Measurements from ENCODE around the gene ARHGAP28.

The ARHGAP28 gene

DNA sequence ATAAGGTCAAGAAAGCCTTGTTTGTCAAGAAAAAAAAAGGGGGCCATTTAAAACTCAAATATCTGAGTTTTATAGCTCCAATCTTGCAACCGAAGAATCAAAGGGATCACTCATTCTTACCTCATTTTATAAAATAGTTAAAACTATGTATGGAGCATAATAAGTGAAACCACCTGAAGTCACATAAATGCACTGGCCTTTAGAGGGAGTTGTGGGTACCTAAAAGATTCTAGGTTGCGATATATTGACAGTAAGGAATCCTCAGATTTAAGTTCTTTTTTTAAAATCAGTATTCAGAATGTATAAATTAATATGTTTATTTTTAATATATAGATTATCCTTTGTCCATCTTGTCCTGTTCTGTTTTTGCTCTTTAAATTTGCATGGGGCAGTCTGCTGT is 3.4 kb downstream of the ARHGAP28 start:
- no peak for DNase-seq

DNA sequence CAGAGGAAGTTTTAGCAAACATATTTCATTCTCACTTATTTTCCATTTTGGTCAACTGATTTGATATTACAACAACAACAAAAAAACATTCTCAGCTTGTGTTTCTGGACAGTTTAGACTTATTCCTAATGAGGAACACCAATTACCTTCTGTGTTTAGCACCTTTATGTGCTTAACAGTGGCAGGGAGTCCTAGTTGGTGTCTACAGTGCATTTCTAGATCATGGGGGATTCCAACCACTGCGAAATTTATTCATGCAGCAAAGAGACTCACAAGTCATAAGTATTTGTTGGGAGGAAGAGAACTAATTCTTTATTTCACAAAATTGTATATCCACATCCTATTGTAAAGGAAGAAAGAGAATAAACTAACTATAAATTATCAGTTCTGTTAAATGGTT is 4.2 kb downstream of the ARHGAP28 start:
- DNase-seq = no peak

DNA sequence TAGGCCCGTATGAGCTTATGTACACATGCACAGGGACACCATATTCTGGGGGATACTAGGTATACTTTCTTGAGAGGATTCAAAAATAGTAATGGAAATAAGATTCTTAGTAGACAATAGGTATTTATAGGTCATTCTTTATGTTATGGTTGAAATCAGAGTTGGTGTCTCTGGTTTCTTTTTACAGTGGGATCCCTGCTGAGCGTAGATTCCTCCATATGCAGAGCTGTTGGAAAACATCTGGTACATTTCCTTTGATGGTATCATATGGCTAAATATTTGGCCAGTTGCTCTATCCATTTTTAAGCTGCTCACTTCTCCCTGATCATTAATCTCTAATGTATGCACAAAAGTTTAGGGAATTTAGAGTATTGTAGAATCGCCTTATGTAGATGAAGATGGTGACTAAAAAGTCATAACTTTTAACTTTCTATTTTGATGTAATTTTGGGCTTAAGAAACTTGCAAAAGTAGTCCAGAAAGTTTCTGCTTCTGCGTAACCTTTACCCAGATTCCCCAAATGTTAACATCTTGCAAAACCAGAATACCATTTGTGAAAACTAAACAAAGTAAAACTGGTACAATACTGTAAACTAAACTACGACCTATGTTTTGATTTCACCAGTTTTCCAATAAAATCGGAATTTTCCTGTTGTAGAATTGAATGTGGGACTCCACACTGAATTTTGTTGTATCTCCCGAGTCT is 5.4 kb downstream of the ARHGAP28 start:
- no peak for DNase-seq

DNA sequence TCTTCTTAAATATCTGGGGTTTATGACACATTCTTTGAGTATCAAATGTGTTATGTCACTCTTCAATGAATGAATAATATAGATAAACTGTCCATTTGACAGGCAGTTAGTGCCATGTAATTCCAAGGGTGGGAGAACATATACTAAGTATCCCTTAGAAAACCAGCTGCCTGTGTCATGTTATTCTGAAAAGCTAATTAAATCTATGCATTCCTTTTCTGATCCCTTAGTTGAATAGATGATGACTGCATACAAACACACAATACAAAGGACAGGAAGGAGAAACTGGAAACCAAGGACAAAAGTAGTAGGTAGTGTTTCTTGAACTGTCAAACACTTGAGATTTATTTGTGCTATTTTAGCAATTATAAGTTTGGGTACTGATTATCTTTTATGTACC is 8.3 kb downstream of the ARHGAP28 start:
- no peak for DNase-seq

DNA sequence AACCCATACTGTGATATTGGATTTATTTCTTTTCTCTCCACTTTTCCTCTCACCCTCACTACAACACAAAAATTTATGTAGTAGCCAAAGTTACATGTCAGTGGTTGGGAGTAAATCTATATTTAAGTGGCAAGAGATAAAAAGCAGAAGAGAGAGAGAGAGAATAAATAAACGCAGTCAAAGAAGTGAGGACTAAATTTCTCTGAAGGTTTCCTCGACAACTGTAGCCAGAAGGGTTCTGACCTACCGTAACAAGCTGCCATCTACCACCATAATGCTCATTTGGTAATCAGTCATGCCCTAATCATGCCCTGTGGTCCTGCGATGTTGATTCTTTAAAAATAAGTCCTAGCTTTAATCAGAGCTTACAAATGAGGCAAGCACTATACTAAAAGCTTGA is 9.1 kb downstream of the ARHGAP28 start:
- no peak for DNase-seq

DNA sequence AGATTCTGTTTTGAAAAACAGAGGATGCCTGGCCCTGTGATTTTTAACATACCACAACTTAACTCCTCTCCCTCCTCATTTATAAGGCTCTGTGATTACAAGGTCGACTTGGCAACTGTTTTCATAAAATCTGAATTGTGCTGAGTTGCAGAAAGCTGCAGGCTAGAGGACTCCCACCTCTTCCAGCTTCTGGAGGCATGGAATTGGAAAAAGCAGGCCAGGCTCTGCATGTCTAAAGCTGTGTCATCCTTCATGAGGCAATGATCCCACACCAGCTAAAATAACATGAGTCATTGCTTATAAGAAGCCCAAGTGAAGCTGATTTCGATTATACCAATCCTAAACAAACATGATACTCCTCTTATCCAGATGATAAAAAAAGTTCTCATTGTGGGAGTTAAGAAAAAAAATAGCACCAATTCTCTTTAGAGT is 11.7 kb downstream of the ARHGAP28 start:
- DNase-seq = no peak

DNA sequence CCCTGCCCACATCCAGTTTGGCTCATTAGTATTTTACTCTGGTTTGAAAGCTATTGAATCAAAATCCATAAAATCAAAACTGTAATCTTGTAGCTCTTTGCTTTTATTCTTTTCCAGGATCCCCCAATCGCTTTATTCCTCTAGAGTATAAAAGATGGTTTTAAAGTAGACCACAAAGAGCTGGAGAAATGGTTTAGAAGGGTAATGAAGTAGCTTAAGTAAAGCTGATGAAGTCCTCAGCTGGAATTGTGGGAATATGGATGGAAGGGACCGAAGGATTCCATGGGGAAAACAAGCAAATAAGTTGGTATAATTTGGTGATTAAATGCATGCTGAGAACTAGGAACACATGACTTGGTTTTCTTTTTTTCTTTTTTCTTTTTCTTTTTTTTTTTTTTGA is 12.3 kb downstream of the ARHGAP28 start:
- DNase-seq = no peak

DNA sequence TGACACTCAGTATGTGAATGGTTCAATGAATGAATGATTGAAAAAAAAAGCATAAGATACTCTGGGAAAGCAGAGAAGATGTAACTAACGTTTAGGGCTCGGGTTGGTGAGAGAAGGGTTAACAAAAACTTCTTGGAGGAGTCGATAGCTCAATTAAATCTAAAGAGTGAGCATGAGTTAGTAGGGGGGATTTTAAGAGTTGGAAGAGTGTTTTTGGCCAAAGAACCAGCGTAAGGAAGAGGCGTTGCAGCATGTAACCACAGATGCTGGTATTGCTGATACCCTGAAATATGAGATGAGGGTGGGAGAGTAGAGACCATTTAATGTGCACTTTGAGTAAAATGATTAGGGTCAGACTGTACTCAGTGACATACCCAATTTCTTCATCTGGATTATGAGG is 14.5 kb downstream of the ARHGAP28 start:
- DNase-seq = no peak

DNA sequence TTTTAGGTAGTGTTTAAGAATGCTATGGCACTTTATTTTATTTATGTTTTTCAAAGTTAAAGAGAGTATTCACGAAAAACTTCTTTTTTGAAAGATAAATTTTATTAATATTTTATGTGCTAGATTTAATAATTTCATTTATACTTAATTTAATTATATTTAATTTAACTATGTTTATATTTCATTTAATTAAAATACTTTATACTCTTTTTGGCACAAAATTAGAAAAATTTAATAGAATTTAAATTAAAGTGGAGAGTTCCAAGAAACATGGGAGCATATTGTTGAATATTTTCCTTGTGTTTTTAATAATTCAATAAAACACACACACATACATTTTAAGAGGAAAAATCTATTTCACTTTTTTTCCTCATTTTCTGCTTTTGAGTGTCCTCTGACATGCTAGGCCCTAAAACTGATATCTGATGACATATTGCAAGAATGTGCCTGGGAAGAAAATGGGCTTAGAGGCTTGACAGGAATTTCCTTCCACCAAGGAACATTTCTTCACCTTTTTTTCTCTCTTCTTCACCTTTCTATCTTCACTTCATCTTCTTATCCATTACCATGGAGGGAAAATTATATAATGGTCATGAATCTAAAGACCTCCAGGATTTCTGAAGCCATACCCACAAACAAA is 15.4 kb downstream of the ARHGAP28 start:
- DNase-seq = no peak

DNA sequence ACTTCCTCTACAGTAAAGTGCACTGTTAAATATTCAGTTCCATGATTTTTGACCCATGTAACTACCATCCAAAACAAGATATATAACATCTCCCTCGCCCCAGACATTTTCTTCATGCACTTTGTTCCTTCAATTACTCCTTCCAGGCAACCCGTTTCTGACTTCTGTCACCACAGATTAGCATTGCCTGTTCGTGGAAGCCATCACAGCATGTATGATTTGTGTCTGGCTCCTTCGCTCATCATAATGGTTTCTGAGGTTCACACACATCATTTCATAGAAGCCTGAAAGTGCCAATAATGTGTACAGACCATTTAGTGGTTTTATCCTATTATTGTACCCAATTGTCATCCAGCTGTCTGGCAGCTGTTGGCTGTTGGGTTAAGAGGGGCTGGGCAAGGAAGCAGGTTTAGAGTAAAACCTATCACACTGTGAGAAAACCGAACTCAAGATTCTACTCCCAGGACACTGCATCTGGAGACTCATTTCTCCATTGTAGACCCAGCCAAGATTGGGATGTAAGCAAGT is 16.1 kb downstream of the ARHGAP28 start:
- no peak for DNase-seq

DNA sequence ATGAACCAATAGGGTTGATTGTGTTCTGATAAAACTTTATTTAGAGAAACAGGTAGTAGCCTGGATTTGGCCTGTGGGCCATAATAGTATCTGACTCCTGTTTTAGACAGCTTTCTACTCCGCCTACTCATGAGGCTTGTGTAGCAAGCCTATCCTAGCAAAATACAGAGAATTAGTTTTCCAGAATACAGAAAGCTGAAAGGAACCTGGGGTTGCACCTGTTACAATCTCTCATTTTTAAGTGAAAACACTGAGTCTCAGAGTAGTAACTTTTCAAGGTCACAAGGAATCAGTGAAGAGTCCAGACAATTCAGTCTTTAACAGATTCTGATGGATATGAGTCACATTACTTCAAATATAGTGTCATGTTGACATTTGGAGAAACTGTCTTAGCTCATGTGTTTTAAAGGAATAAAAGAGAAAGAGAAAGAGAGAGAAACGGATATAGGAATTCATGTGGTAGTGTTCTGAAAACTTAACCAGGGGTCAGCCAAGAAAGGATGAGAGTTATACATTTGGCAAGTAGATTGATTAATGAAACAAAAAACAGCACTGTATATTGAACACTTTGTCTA is 17.0 kb downstream of the ARHGAP28 start:
- no peak for DNase-seq

DNA sequence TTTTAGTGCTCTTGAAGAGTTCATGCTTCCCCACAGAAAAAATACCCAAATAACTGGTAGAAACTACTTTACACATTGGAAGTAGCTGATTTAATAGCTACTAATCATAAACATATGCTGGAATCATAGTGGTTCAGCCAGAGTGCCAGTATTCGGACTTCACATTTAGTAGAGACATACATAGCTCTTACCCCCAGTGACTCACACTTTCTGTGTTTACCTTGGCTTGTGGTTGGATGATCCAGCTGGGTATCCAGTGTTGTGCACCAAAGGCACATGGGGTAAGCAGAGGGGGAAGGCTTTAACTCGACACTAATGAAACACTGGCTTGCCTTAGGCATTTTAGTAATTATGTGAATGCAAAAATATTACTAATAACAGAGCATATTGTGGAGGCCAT is 18.1 kb downstream of the ARHGAP28 start:
- DNase-seq = no peak

DNA sequence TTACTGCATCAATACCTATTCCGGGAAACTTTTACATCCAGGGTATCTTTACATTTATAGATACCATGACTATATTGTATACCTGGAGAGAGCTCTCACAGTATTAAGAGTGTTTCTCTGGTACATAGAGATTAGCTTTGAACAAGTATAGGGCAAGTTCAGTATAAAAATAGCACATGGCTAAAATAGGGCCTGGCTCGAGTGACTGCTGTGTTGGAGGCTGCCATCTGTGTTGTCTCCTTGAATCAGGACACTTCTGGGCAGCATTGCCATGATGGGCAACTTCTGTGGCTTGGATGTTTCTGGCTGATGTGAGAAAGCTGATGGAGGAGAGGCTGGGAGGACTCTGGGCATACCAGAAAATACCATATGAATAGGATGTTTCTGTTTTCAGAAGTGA is 18.7 kb downstream of the ARHGAP28 start:
- DNase-seq = no peak

DNA sequence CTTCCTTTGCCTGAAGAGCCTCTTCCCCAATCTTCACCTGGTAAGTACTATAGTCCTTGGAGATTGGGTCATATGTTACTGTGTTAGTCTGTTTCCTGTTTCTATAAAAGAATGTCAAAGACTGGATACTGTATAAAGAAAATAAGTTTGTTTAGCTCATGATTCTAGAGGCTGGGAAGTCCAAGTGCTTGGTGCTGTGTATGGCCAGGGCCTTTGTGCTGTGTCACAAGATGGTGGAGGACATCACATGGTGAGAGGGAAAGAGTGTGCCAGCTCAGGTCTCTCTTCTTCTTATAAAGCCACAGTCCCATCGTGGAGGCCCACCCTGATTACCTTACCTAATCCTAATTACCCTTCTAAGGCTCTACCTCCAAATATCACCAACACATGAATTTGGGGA is 20.9 kb downstream of the ARHGAP28 start:
- no peak for DNase-seq

DNA sequence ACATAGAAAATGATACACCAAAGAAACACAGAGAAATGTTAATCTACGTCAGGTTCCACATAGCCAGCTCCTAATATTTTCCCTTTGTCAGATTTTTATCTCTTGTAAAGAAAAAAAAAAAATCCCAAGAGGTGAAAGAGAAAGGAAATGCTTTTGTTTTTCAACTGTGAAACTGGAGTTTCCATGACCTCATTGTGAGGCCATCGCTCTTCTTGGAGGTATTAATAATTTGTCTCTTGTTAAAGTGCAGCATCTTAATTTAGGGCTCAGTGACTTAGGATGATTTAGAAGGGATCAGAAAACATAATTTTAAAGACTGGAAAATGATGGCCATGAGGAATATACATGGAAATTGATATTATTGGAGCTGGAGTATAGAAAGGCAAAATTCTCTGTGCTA is 21.7 kb downstream of the ARHGAP28 start:
- DNase-seq = no peak

DNA sequence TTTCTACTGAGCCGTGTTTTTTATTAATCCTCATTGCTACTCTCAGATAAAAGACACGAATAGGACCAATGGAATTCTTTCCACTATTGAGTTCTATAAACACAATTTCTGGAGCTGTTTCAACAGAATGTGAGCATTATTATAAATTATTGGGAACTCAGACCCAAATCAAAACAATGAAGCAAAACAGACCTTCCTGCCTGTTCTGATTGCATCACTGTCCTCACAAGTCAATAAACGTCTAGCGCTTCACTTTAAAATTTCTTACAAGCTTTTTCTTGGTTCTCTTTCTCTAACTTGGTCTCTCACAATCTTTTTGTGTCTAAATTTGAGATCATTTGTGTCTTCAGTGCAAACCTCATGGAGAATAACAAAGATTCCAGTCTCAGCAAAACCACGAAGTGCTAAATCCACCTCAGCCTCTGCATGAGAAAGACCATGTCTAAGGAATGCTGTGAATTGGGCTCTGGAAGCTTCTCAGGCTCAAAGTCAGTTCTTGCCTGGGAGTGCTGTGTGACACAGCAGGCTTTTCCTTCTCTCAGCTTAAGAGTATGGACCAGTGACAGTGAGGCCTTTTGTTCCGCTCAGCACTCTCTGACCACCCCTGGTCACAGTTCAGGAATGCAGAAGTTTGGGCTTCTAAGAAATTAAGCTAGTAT is 22.8 kb downstream of the ARHGAP28 start:
- DNase-seq = no peak

DNA sequence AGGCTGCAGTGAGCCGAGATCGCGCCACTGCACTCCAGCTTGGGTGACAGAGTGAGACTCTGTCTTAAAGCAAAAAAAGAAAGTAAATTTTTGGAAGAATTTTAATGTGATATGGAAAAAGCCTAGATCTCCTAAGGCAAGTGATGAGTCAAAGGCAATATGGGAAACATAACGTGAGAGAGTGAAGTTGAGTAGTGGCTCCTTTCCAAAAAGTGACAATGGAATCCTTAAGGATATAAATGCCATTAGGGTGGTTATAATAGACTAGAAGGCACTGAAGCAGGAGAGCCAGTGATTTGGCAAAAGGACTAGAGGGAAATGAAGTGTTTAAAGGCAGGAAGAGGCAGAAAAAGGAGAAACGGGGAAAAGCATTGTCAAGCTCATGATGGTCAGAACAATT is 25.6 kb downstream of the ARHGAP28 start:
- DNase-seq = no peak

DNA sequence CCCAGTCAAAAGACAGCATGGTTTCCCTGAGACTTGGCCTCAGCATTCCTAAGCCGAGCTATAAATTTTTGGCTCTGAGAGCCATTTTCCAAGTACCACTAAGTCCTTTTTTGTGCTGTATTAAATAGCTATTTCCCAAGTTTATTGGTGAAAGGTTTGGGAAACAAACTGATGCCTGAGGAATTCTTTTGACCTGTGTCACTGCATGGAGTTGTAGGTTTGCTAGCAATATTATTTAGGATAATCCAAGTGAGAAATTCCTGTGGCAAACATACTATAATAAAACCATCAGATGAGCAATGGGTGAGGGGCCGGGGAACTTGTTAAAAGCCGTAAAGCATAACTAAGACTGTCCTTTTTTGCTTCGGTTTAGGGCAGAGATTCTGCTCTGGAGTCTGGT is 28.4 kb downstream of the ARHGAP28 start:
- DNase-seq = no peak

DNA sequence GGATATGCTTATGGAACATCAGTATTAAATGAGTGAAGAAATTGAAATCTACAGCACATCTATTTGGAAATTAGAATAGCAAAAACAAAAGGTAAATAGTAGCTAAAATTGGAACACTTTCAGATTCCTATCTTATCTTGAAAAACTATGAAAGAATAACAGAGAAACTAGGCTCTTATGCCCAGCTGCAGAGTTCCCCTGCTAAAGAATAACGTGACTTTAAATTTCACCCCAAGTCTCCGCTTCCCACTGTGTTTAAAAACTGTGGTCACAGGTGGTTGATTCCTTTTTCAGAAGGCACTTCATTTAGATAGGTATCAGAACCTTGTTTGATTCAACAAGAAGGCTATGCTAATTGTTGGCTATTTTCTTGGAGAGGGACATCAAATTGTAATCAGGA is 30.1 kb downstream of the ARHGAP28 start:
- no peak for DNase-seq

DNA sequence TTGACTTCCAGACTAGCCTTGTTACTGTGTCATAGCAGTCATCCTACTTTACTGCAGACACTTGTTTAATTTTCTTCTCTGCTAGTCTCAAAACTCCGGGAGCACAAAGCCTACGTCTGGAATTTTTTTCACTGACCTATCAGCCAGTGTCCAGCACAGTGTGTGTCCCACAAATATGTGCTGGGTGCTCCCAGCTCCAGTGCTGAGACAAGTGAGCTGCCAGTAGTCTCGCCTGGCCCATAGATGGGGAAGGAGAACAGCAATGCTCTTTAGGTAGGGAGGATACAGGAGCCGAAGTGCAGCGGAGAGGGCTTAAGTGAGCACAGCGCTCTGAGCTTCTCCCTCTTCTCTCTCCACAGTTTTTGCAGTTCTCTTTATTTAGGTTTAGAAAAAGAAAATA is 34.0 kb downstream of the ARHGAP28 start:
- no peak for DNase-seq

DNA sequence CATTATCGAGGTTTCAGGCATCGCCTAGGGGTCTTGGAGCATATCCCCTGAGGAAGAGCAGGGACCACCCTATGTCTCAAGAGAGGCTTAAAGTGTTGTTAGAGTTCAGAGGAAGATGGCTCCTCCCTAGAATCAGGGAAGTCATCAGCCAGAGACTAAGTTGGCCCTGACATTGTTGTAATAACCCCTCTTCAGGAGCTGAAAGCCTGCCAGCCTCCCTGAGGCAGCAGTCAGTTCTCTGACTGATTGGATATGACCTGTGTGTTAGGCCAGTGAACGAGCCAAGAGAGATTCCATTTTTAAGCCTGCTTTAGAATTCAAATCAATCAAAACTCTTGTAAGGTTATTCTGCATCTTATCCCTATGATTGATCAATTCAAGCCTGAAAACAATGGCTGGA is 34.9 kb downstream of the ARHGAP28 start:
- no peak for DNase-seq

DNA sequence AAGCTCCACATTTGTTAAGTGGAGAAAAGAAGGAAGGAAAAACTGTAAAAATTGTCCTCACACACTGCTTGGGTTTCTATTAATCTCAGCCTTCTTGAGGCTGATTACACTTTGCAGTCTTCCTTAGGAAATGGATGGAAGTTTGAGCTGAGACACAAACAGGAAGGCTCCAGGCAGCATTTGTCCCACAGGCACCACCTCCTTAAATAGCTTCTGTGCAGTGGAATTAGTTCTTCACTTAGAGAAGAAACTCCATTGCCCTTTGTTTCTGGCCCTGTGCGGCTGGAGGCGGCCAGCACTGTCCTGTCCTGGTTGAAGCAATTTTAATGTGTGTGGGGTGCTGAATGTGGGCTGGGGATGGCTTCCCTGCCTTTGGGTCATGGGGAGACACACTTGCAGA is 44.3 kb downstream of the ARHGAP28 start:
- no peak for DNase-seq

DNA sequence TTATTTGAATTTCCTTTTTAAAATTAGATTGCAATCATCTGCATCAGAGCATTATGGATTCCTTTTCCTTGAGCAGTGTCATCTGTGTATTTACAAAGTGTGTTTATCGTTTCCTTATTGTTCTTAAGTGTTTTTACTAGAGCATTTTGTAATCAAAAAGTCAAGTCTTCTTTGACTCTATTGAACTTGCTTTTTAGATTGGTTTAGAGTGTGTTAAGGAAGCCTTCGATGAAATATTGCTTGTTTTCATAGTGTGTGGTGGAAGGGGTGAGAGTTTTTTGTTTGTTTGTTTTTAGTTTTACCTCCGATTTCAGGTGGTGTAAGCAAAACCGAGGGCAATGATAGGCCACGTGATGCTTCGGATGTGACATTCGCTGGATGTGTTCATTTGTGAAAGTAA is 45.7 kb downstream of the ARHGAP28 start:
- no peak for DNase-seq

DNA sequence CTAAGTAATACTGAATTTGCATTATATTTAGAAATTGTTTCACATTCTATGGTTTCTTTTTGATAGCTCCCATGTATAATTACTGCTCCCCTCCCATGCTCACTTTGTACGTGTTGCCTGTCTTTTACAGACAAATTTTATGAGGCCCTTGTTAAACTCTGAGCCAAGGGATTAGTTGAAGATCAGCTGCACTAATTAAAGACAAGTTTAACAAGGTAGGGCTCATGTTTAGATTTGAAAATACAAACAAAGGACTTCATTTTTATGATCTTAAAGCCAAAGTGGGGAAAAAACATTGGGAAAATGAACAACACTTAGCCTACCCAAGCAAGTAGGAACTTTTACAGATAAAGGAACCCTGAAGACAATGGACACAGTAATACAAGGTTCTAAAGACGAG is 46.2 kb downstream of the ARHGAP28 start:
- DNase-seq = no peak
